ENCODE measurements around the gene LRRC71. TPM values are rescaled to one million over a fixed set of nuclear protein-coding genes. Genes with fewer than 3 reads are reported as not detected.

Gene LRRC71
- total and polyA plus RNA-seq, 2 experiments from 2014 or later = 0.24 TPM; not detected in 1

- ATAC-seq = no peak
- H3K27me3 ChIP-seq (ENCODE audit: insufficient read depth) = peaks cover 98% of the 10 kb centered on the region
These were observed 659 bp downstream of the LRRC71 start for GRCh38 chr1:156921053-156921529.

DNA sequence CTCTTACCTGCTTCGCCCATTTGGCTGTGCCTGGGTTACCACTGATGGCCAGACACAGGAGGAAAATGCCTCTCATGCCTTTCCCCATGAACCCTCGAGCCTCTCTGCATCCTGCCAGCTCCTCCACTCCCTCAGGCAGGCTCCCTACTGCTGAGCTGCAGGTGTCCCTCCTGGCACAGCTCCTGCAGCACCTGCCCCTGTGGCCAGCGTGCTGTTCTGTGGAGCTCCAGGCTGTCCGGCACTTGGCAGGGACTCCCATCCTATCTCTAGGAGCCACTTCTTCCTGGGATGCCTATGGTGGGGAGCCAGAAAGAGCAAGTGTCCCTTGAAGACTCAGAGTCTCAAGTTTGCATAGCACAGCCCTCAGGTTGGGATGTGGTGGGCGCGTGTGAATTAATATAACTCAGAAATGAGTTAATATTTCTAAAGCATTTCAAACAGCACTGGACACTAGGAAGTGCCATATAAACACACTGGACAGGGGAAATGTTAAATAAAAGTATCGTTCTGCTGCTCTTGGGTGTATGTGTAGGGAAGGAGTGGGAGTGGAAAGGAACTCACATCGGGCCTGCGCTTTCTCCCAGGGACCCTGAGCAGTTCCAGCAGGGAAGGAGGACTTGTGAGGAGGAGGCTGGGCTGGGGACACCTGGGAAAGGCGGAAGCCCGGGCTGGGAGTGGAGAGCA is 2.7 kb downstream of the LRRC71 start:
- H3K9me3 Mint-ChIP-seq = no peaks in the 10 kb centered on the region; the same call in 1 of the 3 replicates
- Histone ChIP-seq H3K9me2 (ENCODE audit: insufficient read depth) (no peaks in the 10 kb centered on the region), H3K27ac (ENCODE audit: low read depth) (no peak overlapping the region), H2AFZ (peak overlapping the region; percentile 90), H3K4me3 (peak overlapping the region; percentile 69), H4K20me1 (replicated peaks; ENCODE audit: insufficient read depth) (0 out of 2 replicates have a peak, but pooled peaks cover 2% of the 10 kb centered on the region), H3F3A (replicated peaks; ENCODE audit: low read depth) (peaks cover 9% of the 10 kb centered on the region; the same call in 1 of the 2 replicates), H3K27me3 (ENCODE audit: insufficient read depth) (peaks cover 100% of the 10 kb centered on the region), H3K4me2 (peak overlapping the region; percentile 92), H3K79me2 (replicated peaks; ENCODE audit: insufficient read depth) (no peaks in the 10 kb centered on the region), H3K4me1 (ENCODE audit: insufficient read depth) (peaks cover 18% of the 10 kb centered on the region; the same call in 1 of the 2 replicates), H3K36me3 (ENCODE audit: insufficient read depth) (no peaks in the 10 kb centered on the region)
- TF ChIP-seq REST (IDR thresholded peaks at IDR 0.05; ENCODE audit: unreplicated experiment) (no peak), EZH2 (IDR thresholded peaks at IDR 0.05; ENCODE audit: low read depth, unreplicated experiment) (peak; percentile 65)
- peaks cover 23% of the 10 kb centered on the region for H3K4me1 Mint-ChIP-seq
- H3K27me3 Mint-ChIP-seq (ENCODE audit: insufficient read depth, low read depth, poor library complexity) = peaks cover 96% of the 10 kb centered on the region
- H3K4me3 Mint-ChIP-seq = peak overlapping the region; percentile 74
- no peak overlapping the region for H3K27ac Mint-ChIP-seq
- peak; percentile 57 for DNase-seq (ENCODE audit: low spot score)
- ATAC-seq = no peak
- no peaks in the 10 kb centered on the region for H3K36me3 Mint-ChIP-seq (ENCODE audit: low read depth)

More at GRCh38 chr1:156921053-156921529, 659 bp downstream of the LRRC71 start:
- H3K27ac Mint-ChIP-seq = no peak overlapping the region
- H3K27ac ChIP-seq (ENCODE audit: low read depth) = no peak overlapping the region
- DNase-seq (ENCODE audit: low spot score) = no peak
- no peaks in the 10 kb centered on the region; the same call in 1 of the 3 replicates for H3K9me3 Mint-ChIP-seq
- no peaks in the 10 kb centered on the region for H3K36me3 Mint-ChIP-seq (ENCODE audit: low read depth)
- peak overlapping the region; percentile 93 for H3K4me2 ChIP-seq
- peaks cover 20% of the 10 kb centered on the region for H3K4me1 Mint-ChIP-seq
- H3F3A ChIP-seq (replicated peaks; ENCODE audit: low read depth) = peaks cover 9% of the 10 kb centered on the region; the same call in 1 of the 2 replicates
- peaks cover 18% of the 10 kb centered on the region; the same call in 1 of the 2 replicates for H3K4me1 ChIP-seq (ENCODE audit: insufficient read depth)
- H3K27me3 Mint-ChIP-seq (ENCODE audit: insufficient read depth, low read depth, poor library complexity) = peaks cover 77% of the 10 kb centered on the region
- H2AFZ ChIP-seq = peak overlapping the region; percentile 98
- peak overlapping the region; percentile 73 for H3K4me3 Mint-ChIP-seq
- 0 out of 2 replicates have a peak, but pooled peaks cover 2% of the 10 kb centered on the region for H4K20me1 ChIP-seq (replicated peaks; ENCODE audit: insufficient read depth)
- peak overlapping the region; percentile 64 for H3K4me3 ChIP-seq
- TF ChIP-seq EZH2 (IDR thresholded peaks at IDR 0.05; ENCODE audit: low read depth, unreplicated experiment) (peak; percentile 79), CREB1 (CRISPR knock-in tag; IDR thresholded peaks at IDR 0.05; ENCODE audit: low read depth) (no peak)
- H3K79me2 ChIP-seq (replicated peaks; ENCODE audit: insufficient read depth) = no peaks in the 10 kb centered on the region
- H3K36me3 ChIP-seq (ENCODE audit: insufficient read depth) = no peaks in the 10 kb centered on the region
- H3K9me2 ChIP-seq (ENCODE audit: insufficient read depth) = no peaks in the 10 kb centered on the region

All from GM23338 (cell line).